HG02759 (cell line): ENCODE results near the gene FBXO2.
"Not testable (repeated sequence)": the region's sequence is repeated elsewhere in the genome, so short reads cannot be mapped to it uniquely, and the experiment has no call there.

Source experiments
- ATAC-seq: cut with Tn5 transposase; IDR thresholded peaks from one replicate; pipeline ENCODE4 v1.9.1; 2021; ENCODE audit warnings: mild to moderate bottlenecking, moderate library complexity; ENCODE audit not compliant: unreplicated experiment

FBXO2 gene

GRCh38 chr1:11634365-11635192 is 19.6 kb downstream of the FBXO2 start:
- no peak for ATAC-seq

DNA sequence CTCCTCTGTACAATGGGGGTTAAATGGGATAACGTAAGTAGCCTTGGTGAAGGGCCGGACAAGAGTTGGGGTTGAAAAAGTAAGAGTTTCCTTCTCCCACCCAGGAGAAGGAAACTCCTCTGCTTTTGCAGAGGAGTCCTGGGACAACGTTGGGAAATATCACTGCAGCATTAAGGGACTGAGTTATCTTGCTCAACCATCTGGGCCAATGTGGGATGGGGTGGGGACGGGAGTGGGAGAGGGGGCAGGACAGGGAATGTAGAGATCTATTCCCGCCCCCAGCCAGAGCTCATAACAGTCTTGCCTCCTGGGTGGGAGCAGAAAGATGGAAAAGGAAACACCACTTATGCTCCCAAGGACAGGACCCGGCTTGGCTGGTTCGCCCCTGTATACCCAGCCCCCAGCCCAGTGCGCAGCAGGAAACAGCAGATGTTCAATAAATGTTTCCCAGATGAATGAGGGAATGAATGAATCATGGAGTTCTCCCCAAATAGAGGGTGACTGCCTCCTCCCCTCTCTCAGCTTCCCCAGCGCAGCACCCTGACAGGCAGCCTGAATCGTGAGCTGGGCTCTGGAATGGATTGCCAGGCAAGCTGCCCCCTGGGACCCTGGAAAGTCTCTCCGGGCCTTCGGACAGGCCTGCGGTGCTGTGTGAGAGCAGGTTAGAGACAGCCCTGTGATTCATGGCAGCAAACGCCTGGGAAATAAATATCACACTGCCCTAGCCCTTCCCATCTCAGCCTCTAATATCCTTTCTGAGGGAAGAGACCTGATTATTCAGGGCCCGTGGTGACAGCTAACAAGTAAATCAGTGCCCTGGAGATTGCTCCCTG is 24.8 kb downstream of the FBXO2 start:
- no peak for ATAC-seq

GRCh38 chr1:11628767-11629166 is 25.5 kb downstream of the FBXO2 start:
- ATAC-seq, result no peak

- ATAC-seq, result no peak
Observed at GRCh38 chr1:11626551-11626950, 27.7 kb downstream of the FBXO2 start.

GRCh38 chr1:11623702-11624101 is 30.5 kb downstream of the FBXO2 start:
- no peak for ATAC-seq

DNA sequence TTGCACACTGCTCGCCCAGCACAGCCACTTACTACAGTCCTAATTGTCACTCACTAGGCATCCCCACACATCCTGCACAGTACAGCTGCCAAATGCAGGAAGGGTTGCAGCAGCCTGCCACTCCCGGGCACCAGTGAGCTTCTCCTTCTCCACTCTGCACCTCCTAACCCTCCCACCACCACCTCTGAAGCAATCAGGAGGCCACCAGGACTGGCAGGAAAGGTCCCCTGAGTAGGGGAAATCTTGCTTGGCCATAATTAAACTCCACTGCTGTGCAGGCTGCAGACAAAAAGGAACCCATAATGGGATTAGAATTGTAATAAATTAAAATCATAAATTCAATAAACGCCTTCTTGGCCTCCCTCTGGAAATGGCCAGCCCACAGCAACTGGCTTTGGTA is 31.8 kb downstream of the FBXO2 start:
- ATAC-seq, result no peak

DNA sequence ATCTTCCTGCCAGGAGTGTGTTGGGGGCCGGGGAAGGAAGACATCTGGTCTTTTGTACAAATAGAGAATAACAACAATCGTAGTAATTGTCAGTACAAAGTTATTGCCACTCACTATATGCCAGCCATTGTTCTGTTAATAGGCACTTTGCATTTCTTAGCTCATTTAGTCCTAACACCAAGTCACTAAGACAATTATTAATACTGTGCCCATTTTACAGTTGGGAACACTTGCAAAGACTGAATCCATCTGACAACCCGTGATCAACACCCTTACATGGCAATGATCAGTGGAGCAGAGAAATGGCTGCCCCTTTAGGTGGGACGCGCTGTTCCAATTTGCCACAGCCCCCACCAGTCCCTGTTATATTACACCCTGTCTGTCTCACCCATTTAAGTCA is 33.3 kb downstream of the FBXO2 start:
- ATAC-seq, result no peak

DNA sequence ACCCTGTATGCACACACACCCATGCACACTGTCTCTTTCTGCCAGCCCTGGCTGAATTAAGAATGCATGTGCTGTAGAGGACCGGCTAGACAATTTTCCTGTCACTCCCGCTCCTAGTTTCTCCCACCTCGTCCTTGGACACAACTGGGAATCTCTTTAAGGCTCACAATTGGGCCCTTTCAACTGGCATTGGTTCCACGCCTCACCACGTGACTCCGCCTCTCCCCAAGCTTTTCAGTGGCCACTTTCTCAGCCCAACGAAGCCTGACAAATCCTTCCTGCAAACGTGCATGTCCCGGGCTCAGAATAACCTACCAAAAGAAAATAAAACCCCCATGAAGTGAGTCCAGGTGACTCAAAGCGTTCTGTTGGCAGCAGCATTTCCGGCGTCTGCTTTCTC is 33.8 kb downstream of the FBXO2 start:
- ATAC-seq, result no peak

DNA sequence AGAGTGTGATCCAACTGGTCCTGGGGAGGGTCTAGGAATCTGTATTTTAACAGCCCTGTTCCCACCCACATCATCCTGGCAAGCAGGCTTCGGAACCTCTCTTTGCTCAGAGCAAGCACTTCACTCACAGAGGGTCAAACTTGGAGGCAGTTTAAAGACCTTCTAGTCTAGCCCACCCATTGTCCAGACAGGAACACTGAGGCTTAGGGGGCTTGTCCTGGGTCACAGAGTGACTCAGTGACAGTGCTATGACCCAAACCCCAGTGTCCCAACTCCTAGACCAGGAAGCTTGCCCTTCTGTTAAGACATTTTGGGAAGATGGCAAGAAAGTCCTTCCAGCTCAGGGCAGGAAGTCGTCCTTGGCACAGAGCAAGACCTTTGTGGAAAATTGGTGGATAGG is 36.5 kb downstream of the FBXO2 start:
- no peak for ATAC-seq

DNA sequence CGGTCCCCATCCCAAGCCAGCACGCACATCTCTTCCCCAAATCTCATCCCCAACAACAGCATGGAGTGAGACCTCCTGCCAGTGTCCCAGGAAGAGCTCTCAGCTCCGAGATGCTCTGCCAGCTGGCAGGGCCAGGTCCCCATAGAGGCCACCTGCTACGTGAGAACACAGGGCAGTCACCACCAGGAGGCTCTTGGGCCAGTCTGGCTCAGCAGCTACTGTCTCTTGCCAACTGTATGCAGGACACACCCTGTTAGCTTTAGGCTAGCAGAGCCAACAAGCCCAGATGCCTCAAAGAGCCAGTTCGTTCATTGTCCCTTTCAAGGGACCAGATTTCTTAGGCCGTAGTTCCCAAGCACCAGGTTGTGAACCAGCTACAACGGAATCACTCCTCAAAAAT is 36.9 kb downstream of the FBXO2 start:
- ATAC-seq, result no peak

- no peak for ATAC-seq
Observed at GRCh38 chr1:11616766-11617165, 37.5 kb downstream of the FBXO2 start.

DNA sequence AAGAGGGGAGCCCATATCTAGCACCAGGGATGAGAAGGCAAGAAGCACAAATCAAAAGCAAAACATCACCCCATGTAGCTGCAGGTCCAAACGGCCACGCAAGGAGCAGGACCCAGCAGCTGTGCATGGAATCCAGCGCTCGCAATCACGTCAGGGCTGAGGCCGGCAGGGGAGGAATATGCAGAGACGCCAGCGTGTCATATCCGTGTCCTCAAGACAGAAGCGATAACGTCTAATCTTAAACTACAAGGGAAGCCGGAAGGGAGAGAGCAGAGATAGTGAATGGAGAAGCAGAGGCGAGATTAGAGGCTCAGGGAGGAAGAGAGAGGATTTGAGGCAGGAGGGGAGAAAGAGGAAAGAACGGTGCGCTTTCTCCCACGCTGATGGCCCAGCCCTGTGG is 39.1 kb downstream of the FBXO2 start:
- ATAC-seq, result no peak

DNA sequence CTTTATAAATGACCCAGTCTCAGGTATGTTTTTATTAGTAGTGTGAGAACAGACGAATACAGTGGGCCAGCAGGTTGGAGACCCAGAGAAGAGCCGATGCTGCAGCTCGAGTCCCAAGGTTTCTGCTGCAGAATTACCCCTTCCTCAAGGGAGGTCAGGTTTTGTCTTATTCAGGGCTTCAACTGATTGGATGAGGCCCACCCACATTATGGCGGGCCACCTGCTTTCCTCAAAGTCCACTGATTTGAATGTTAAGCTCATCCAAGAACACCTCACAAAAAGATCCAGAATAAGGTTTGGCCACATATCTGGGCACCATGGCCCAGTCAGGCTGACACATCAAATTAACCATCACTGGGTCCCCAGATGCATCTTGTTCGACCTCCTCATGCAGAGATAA is 40.9 kb downstream of the FBXO2 start:
- ATAC-seq, result no peak

GRCh38 chr1:11611638-11612327 is 42.4 kb downstream of the FBXO2 start:
- ATAC-seq, result no peak

GRCh38 chr1:11610629-11611180 is 43.5 kb downstream of the FBXO2 start:
- no peak for ATAC-seq

DNA sequence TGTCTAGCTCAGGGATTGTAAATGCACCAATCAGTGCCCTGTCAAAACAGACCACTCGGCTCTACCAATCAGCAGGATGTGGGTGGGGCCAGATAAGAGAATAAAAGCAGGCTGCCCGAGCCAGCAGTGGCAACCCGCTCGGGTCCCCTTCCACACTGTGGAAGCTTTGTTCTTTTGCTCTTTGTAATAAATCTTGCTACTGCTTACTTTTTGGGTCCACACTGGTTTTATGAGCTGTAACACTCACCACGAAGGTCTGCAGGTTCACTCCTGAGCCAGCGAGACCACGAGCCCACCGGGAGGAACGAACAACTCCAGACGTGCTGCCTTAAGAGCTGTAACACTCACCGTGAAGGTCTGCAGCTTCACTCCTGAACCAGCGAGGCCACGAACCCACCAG is 44.9 kb downstream of the FBXO2 start:
- ATAC-seq, result not testable (repeated sequence)

- ATAC-seq, result not testable (repeated sequence)
Observed at GRCh38 chr1:11608596-11609130, 45.6 kb downstream of the FBXO2 start.

DNA sequence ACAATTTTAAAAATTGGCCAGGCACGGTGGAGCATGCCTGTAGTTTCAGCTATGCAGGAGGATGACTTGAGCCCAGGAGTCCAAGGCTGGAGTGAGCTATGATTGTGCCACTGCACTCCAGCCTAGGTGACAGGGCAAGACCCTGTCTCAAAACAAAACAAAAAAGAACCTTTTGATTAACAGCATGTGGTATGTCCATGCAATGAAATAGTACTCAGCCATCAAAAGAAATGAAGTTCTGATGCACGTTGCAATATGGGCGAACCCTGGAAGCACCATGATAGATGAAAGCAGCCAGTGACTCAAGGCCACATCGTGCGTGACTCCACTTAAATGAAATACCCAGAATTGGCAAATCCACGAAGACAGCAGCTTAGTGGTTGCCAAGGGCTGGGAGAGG is 47.5 kb downstream of the FBXO2 start:
- ATAC-seq, result no peak

DNA sequence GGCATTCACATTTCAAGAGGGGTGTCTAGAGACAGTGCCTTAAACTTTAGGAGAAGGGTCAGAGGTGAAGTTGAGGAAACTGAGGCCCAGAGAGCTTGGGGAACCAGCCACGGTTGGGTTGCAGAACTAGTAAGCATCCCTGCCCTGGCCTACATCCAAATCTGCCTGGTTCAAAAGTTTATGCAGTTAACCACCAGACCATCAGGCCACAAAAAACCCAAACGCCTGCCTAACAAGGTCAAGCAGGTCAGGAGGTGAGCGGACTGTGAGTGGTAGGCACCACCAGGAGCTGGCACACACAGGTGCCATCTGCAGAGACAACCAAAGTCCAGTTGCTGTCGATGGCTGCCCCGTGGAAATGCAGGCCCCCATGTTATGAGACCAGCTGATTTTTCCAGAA is 51.2 kb downstream of the FBXO2 start:
- ATAC-seq, result no peak

- no peak for ATAC-seq
Observed at GRCh38 chr1:11602424-11602823, 51.8 kb downstream of the FBXO2 start.

DNA sequence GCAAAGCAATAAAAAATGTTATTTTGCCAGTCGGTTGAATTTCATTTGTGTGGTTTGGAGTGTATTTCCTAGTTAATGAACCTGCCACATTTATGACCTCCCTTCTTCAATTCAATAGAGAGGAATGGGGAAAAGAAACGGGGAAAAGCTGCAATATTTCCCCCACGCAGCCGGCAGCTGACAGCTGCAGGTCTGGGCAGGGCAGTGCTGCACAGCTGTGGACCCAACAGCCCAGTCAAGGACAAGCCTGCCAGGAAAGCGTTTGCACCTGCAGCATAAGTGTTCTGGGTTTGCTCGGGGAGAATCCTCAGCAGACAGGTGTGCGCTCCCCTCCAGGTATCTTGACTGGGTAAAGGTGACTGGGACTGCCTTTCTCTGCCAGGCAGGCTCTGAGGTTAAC is 53.4 kb downstream of the FBXO2 start:
- no peak for ATAC-seq
